Measurements from ENCODE around the gene ANKRD23. TPM values are rescaled to one million over a fixed set of nuclear protein-coding genes. Genes with fewer than 3 reads are reported as not detected.

The ANKRD23 gene
- total RNA-seq, 2 experiments from 2014 or later, result 16.5 to 17.8 TPM

DNA sequence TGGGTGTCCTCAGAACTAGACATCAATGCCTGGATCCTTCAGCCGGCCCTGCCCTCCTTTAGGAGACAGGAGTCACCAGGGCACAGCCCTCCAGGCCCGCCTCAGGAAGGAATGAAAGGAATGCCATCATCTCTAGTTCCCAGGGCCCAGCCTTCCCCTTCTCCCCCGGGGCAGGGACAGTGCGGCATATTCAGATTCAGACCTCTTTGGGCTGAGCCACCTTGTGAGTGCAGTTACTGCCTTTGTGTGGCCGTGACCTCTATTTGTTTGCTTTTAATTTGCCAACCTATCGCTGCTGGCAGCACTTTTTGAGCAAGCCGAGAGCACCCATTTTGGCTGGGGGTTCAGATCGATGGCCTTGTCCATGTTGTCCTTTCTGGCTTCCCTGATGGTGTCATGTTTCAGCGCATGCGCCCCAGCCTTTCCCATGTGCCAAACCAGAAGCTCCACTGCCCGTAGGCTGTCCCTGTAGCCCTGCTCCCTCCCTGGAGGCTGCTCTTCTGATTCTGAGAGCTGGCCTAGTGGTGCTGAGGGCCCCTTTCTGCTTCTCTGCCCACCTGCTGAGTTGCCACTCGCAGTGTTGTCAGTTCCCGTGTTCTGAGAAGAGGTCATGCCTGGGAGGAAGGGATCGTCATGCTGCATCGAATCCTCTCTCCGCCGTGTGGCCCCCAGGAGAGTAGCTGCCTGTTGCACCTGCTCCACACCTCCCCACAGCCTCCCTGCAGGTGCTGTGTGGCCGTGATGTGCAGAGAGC lies 10.9 kb downstream of the ANKRD23 start:
- H3K4me3 Mint-ChIP-seq, result no peak overlapping the region
- no peak overlapping the region for H3K27ac Mint-ChIP-seq
- H3K4me1 Mint-ChIP-seq, result no peaks in the 10 kb centered on the region
- POLR2A ChIA-PET, result no interaction called here
- no peaks in the 10 kb centered on the region for H3K27me3 Mint-ChIP-seq
- no peak for DNase-seq
- no peaks in the 10 kb centered on the region for H3K9me3 Mint-ChIP-seq
- ATAC-seq (ENCODE audit: low read depth), result no peak
- peaks cover 13% of the 10 kb centered on the region for H3K36me3 Mint-ChIP-seq

DNA sequence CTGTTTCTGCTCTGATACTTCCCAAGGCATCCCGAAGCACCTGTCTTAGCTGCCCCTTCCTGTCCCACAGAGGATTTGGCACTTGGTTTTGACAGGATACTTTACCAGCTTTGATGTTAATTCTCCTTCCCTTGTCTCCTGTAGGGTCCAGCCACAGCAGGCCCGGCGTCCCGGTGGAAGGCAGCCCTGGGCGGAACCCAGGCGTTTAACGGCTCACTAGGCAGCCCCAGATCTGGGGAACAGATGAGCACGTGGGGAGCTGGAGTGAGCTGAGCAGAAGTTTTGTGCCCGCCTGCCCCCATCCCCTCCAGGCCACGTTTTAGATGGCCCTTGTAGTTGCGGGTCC lies 11.4 kb downstream of the ANKRD23 start:
- DNase-seq (no peak), ATAC-seq (ENCODE audit: low read depth) (no peak)
- Mint-ChIP-seq H3K27ac (no peak overlapping the region), H3K9me3 (no peaks in the 10 kb centered on the region), H3K27me3 (no peaks in the 10 kb centered on the region), H3K36me3 (peaks cover 13% of the 10 kb centered on the region), H3K4me3 (no peak overlapping the region), H3K4me1 (no peaks in the 10 kb centered on the region)
- POLR2A ChIA-PET, result no interaction called here

GRCh38 chr2:96831679-96832078 lies 12.1 kb downstream of the ANKRD23 start:
- POLR2A ChIA-PET, result no interaction called here
- no peaks in the 10 kb centered on the region for H3K9me3 Mint-ChIP-seq
- no peak overlapping the region for H3K27ac Mint-ChIP-seq
- no peak overlapping the region for H3K4me3 Mint-ChIP-seq
- ATAC-seq (ENCODE audit: low read depth), result no peak
- no peaks in the 10 kb centered on the region for H3K4me1 Mint-ChIP-seq
- no peaks in the 10 kb centered on the region for H3K27me3 Mint-ChIP-seq
- H3K36me3 Mint-ChIP-seq, result peaks cover 13% of the 10 kb centered on the region
- DNase-seq, result no peak

DNA sequence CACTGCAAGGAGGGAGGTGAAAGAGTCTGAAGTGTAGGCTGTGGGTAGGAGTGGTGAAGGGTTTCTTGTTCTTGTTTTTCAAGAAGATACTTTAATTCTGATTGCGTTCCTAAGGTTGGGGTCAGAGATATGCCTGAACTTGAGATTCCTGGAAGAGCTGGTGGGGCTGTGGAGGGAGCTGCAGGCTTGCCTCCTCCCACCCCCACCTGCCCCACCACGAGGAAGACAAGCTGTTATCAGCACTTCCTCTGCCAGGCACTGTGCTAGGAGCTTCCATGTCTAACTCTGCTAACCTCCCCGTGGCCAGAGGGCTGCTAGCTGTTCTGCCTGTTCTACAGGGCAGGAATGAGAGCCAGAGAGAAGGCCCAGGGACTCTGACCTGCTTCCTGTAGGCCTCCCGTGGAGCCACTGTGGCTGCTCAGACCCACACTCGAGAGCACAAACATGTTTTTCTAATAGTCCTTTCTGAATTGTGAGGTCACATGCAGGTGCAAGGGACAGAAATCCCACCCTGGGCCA lies 13.7 kb downstream of the ANKRD23 start:
- Mint-ChIP-seq H3K36me3 (peaks cover 11% of the 10 kb centered on the region), H3K4me3 (no peak overlapping the region)

DNA sequence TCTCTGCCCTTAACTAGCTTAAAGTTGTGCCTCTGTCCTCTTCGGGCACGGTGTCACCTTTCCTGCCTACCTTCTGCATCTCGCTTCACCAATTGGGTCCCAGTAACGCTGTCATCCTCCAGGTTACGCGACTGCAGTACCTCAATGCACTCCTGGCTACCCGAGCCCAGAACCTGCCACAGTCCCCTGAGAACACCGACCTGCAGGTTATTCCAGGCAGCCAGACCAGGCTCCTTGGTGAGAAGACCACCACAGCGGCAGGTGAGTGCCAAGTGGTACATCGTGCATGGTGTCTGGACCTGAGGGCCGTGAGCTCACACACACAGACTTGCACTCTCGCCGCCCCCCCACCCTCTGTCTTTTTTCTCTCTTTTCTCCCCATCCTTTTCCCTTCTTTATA lies 14.9 kb downstream of the ANKRD23 start:
- Mint-ChIP-seq H3K4me3 (no peak overlapping the region), H3K36me3 (peaks cover 6% of the 10 kb centered on the region)

More for the DNA sequence above, 13.7 kb downstream of the ANKRD23 start:
- Mint-ChIP-seq H3K27me3 (no peaks in the 10 kb centered on the region), H3K4me1 (no peaks in the 10 kb centered on the region), H3K27ac (no peak overlapping the region), H3K9me3 (no peaks in the 10 kb centered on the region)
- POLR2A ChIA-PET, result interaction anchor here (0.5 kb wide), 1 partner anchor 65 kb away, joined by 3 read pairs; no protein-coding TSS in a partner anchor
- DNase-seq, result no peak
- ATAC-seq (ENCODE audit: low read depth), result no peak

DNA sequence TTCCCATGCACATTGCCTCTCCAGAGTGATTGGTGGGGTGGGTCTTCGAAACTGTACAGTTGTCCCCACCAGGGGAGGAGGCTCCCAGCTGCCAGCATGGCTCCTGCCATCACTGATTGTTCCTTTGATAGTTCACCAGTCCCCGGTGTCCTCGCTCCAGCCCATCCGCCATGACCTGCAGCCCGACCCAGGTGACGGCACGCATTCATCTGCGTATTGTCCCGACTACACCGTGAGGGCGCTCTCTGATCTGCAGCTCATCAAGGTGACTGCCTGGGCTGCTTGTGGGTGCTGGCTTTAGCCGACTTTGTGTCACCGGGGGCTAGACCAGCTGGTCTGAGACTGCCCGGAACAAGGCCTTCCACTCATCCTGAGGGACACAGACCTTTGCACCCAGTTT lies 15.4 kb downstream of the ANKRD23 start:
- ATAC-seq (ENCODE audit: low read depth), result no peak
- H3K9me3 Mint-ChIP-seq, result no peaks in the 10 kb centered on the region
- no peak overlapping the region for H3K4me3 Mint-ChIP-seq
- POLR2A ChIA-PET, result no interaction called here
- H3K27me3 Mint-ChIP-seq, result no peaks in the 10 kb centered on the region
- no peak overlapping the region for H3K27ac Mint-ChIP-seq
- H3K36me3 Mint-ChIP-seq, result peaks cover 6% of the 10 kb centered on the region
- H3K4me1 Mint-ChIP-seq, result no peaks in the 10 kb centered on the region
- no peak for DNase-seq

More for the DNA sequence above, 14.9 kb downstream of the ANKRD23 start:
- POLR2A ChIA-PET, result no interaction called here
- H3K9me3 Mint-ChIP-seq, result no peaks in the 10 kb centered on the region
- DNase-seq (no peak), ATAC-seq (ENCODE audit: low read depth) (no peak)
- no peaks in the 10 kb centered on the region for H3K4me1 Mint-ChIP-seq
- H3K27me3 Mint-ChIP-seq, result no peaks in the 10 kb centered on the region
- no peak overlapping the region for H3K27ac Mint-ChIP-seq

GRCh38 chr2:96826546-96827278 lies 17.1 kb downstream of the ANKRD23 start:
- H3K4me3 Mint-ChIP-seq, result no peak overlapping the region
- DNase-seq (no peak), ATAC-seq (ENCODE audit: low read depth) (no peak)
- H3K9me3 Mint-ChIP-seq, result no peaks in the 10 kb centered on the region
- H3K27ac Mint-ChIP-seq, result no peak overlapping the region
- peaks cover 2% of the 10 kb centered on the region for H3K4me1 Mint-ChIP-seq
- H3K27me3 Mint-ChIP-seq, result no peaks in the 10 kb centered on the region
- peaks cover 6% of the 10 kb centered on the region for H3K36me3 Mint-ChIP-seq
- POLR2A ChIA-PET, result no interaction called here

DNA sequence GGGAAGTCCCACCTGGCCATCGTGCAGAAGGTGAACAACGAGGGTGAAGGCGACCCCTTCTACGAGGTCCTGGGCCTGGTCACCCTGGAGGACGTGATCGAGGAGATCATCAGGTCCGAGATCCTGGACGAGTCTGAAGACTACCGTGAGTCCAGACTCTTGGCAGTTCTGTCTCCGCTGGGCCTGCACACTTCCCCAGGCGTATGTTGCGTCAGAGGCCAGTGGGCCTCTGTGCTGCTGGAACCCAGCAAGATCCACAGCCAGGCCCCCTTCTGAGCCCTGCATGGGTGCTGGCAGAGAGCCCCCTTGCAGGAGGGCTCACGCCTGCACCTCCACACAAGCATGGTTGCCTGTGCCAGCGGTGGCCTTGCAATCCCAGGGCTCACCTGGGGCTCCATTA lies 18.8 kb downstream of the ANKRD23 start:
- ATAC-seq (ENCODE audit: low read depth), result no peak
- DNase-seq, result no peak
- no peak overlapping the region for H3K4me3 Mint-ChIP-seq
- H3K27ac Mint-ChIP-seq, result no peak overlapping the region
- peaks cover 15% of the 10 kb centered on the region for H3K4me1 Mint-ChIP-seq
- POLR2A ChIA-PET, result no interaction called here
- peaks cover 12% of the 10 kb centered on the region for H3K36me3 Mint-ChIP-seq
- no peaks in the 10 kb centered on the region for H3K27me3 Mint-ChIP-seq
- H3K9me3 Mint-ChIP-seq, result no peaks in the 10 kb centered on the region

GRCh38 chr2:96824079-96824870 lies 19.5 kb downstream of the ANKRD23 start:
- Mint-ChIP-seq H3K4me3 (no peak overlapping the region), H3K4me1 (peaks cover 21% of the 10 kb centered on the region), H3K27me3 (no peaks in the 10 kb centered on the region), H3K9me3 (no peaks in the 10 kb centered on the region), H3K27ac (no peak overlapping the region), H3K36me3 (peaks cover 11% of the 10 kb centered on the region)
- DNase-seq (no peak), ATAC-seq (ENCODE audit: low read depth) (no peak)
- POLR2A ChIA-PET, result interaction anchor here (0.6 kb wide), 1 partner anchor 44 kb away, joined by 3 read pairs; no protein-coding TSS in a partner anchor

- Mint-ChIP-seq H3K36me3 (peaks cover 13% of the 10 kb centered on the region), H3K27ac (no peak overlapping the region), H3K27me3 (no peaks in the 10 kb centered on the region), H3K9me3 (no peaks in the 10 kb centered on the region), H3K4me3 (no peak overlapping the region), H3K4me1 (peaks cover 32% of the 10 kb centered on the region)
- ATAC-seq (ENCODE audit: low read depth) (no peak), DNase-seq (no peak)
- POLR2A ChIA-PET, result no interaction called here
Observed at GRCh38 chr2:96823198-96823597, 20.6 kb downstream of the ANKRD23 start.

GRCh38 chr2:96822786-96823185 lies 21.0 kb downstream of the ANKRD23 start:
- Mint-ChIP-seq H3K27ac (no peak overlapping the region), H3K27me3 (no peaks in the 10 kb centered on the region), H3K36me3 (peaks cover 13% of the 10 kb centered on the region), H3K9me3 (no peaks in the 10 kb centered on the region), H3K4me1 (peaks cover 35% of the 10 kb centered on the region), H3K4me3 (no peak overlapping the region)
- POLR2A ChIA-PET, result interaction anchor here (1.0 kb wide), 1 partner anchor 28 kb away, joined by 3 read pairs; no protein-coding TSS in a partner anchor
- DNase-seq (no peak), ATAC-seq (ENCODE audit: low read depth) (no peak)

GRCh38 chr2:96821113-96821675 lies 22.6 kb downstream of the ANKRD23 start:
- Mint-ChIP-seq H3K27ac (no peak overlapping the region), H3K4me1 (peaks cover 40% of the 10 kb centered on the region)
- no peak for DNase-seq

More at GRCh38 chr2:96821113-96821675, 22.6 kb downstream of the ANKRD23 start:
- POLR2A ChIA-PET, result interaction anchor here (0.8 kb wide), 1 partner anchor 36 kb away, joined by 3 read pairs; no protein-coding TSS in a partner anchor
- H3K4me3 Mint-ChIP-seq, result no peak overlapping the region
- no peak for ATAC-seq (ENCODE audit: low read depth)
- H3K36me3 Mint-ChIP-seq, result peaks cover 15% of the 10 kb centered on the region
- no peaks in the 10 kb centered on the region for H3K27me3 Mint-ChIP-seq
- no peaks in the 10 kb centered on the region for H3K9me3 Mint-ChIP-seq

Measured in activated naive CD8-positive, alpha-beta T cell treated with anti-CD3 and anti-CD28 coated beads, Interleukin-2, amount 10 ng/mL, durations not matched to agents 7 days and 5 days (primary cell).